ENCODE data around the gene PALM3. TPM values are rescaled to one million over a fixed set of nuclear protein-coding genes. Genes with fewer than 3 reads are reported as not detected.

The PALM3 gene
- total RNA-seq, 2 experiments from 2014 or later: 0.09 TPM; not detected in 1

DNA sequence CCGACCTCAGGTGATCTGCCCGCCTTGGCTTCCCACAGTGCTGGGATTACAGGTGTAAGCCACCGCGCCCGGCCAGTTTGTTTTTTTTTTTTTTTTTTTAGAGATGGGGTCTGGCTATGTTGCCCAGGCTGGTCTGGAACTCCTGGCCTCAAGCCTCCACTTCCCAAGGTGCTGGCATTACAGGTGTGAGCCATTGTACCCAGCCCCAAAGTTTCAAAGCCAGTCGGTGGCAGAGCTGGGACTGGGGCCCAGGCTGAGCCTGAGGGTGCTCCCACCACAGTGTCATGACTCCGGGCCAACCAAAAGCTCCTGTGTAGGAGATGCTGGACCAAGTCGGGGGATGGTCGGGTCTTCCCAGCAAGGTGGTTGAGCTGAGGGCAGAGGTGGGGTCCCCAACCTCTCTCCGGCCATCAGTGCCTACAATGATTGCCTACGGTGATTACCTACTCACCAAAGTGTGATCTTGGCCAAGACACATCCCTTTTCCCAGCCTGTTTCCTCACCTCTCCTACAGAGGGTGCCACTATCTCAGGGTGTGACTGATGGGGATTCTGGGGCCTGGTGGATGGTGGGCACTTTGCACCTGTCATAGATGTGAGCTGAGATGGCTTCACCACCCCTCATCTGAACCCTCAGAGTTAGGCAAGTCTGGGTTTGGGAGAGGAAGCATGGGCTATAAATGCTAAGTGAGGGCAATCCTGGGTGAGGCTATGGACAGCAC is 34.6 kb upstream of the PALM3 start:
- no peak overlapping the region for H3K27ac ChIP-seq (ENCODE audit: low read depth, low read length, poor library complexity, severe bottlenecking)
- no peak overlapping the region for H3K4me2 ChIP-seq (ENCODE audit: low read length)
- ChIA-PET CTCF (ENCODE audit: unreplicated experiment) (no interaction called here), POLR2A (interaction anchor here (1.6 kb wide), 1 partner anchor 19 kb away, joined by 4 read pairs; no protein-coding TSS in a partner anchor)
- H4K20me1 ChIP-seq (ENCODE audit: insufficient read depth, low read length): no peaks in the 10 kb centered on the region
- no peak for DNase-seq (ENCODE audit: low spot score)
- no peak for TF ChIP-seq EZH2phosphoT487 (IDR thresholded peaks at IDR 0.05; ENCODE audit: borderline replicate concordance, low read depth, low read length)
- TF ChIP-seq, protein P1, sequence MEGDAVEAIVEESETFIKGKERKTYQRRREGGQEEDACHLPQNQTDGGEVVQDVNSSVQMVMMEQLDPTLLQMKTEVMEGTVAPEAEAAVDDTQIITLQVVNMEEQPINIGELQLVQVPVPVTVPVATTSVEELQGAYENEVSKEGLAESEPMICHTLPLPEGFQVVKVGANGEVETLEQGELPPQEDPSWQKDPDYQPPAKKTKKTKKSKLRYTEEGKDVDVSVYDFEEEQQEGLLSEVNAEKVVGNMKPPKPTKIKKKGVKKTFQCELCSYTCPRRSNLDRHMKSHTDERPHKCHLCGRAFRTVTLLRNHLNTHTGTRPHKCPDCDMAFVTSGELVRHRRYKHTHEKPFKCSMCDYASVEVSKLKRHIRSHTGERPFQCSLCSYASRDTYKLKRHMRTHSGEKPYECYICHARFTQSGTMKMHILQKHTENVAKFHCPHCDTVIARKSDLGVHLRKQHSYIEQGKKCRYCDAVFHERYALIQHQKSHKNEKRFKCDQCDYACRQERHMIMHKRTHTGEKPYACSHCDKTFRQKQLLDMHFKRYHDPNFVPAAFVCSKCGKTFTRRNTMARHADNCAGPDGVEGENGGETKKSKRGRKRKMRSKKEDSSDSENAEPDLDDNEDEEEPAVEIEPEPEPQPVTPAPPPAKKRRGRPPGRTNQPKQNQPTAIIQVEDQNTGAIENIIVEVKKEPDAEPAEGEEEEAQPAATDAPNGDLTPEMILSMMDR (conservative IDR thresholded peaks at IDR 0.05; ENCODE audit: low read length): peak; percentile 47
- no peak overlapping the region for H2AFZ ChIP-seq (ENCODE audit: low read length)
- H3K4me1 ChIP-seq (ENCODE audit: insufficient read depth, low read length, poor library complexity, severe bottlenecking): peaks cover 8% of the 10 kb centered on the region
- H3K4me3 ChIP-seq (ENCODE audit: low read depth, low read length, poor library complexity, severe bottlenecking): no peak overlapping the region
- no peaks in the 10 kb centered on the region for H3K9me2 ChIP-seq (ENCODE audit: insufficient read depth, low read length)
- peaks cover 9% of the 10 kb centered on the region for H3K9me3 ChIP-seq (ENCODE audit: low read length)
- intact Hi-C loops (cut with micrococcal nuclease; ENCODE audit: unreplicated experiment): no loop called here
- H3K79me2 ChIP-seq (ENCODE audit: insufficient read depth, low read depth, low read length): no peaks in the 10 kb centered on the region
- BruUV-seq (replicated peaks): no TSS peak
- peaks cover 18% of the 10 kb centered on the region for H3K36me3 ChIP-seq (ENCODE audit: insufficient read depth, low read length)

- H4K20me1 ChIP-seq (ENCODE audit: insufficient read depth, low read length): no peaks in the 10 kb centered on the region
- TF ChIP-seq, protein P1 (conservative IDR thresholded peaks at IDR 0.05; ENCODE audit: low read length): no peak
- no peak for TF ChIP-seq EZH2phosphoT487 (IDR thresholded peaks at IDR 0.05; ENCODE audit: borderline replicate concordance, low read depth, low read length)
- no peak overlapping the region for H3K4me3 ChIP-seq (ENCODE audit: low read depth, low read length, poor library complexity, severe bottlenecking)
- H3K4me2 ChIP-seq (ENCODE audit: low read length): no peak overlapping the region
- ChIA-PET POLR2A (no interaction called here), CTCF (ENCODE audit: unreplicated experiment) (no interaction called here)
- intact Hi-C loops (cut with micrococcal nuclease; ENCODE audit: unreplicated experiment): no loop called here
- no peak overlapping the region for H2AFZ ChIP-seq (ENCODE audit: low read length)
- peaks cover 9% of the 10 kb centered on the region for H3K9me3 ChIP-seq (ENCODE audit: low read length)
- BruUV-seq (replicated peaks): no TSS peak
- H3K36me3 ChIP-seq (ENCODE audit: insufficient read depth, low read length): peaks cover 18% of the 10 kb centered on the region
- DNase-seq (ENCODE audit: low spot score): no peak
- no peaks in the 10 kb centered on the region for H3K79me2 ChIP-seq (ENCODE audit: insufficient read depth, low read depth, low read length)
- no peak overlapping the region for H3K27ac ChIP-seq (ENCODE audit: low read depth, low read length, poor library complexity, severe bottlenecking)
- peaks cover 8% of the 10 kb centered on the region for H3K4me1 ChIP-seq (ENCODE audit: insufficient read depth, low read length, poor library complexity, severe bottlenecking)
- no peaks in the 10 kb centered on the region for H3K9me2 ChIP-seq (ENCODE audit: insufficient read depth, low read length)
Measured at GRCh38 chr19:14094854-14095253, 33.0 kb upstream of the PALM3 start.

- intact Hi-C loops (cut with micrococcal nuclease; ENCODE audit: unreplicated experiment): no loop called here
- H3K27ac ChIP-seq (ENCODE audit: low read depth, low read length, poor library complexity, severe bottlenecking): no peak overlapping the region
- POLR2A ChIA-PET: no interaction called here
- no TSS peak for BruUV-seq (replicated peaks)
- peaks cover 9% of the 10 kb centered on the region for H3K9me3 ChIP-seq (ENCODE audit: low read length)
- no peak overlapping the region for H2AFZ ChIP-seq (ENCODE audit: low read length)
- no peaks in the 10 kb centered on the region for H3K9me2 ChIP-seq (ENCODE audit: insufficient read depth, low read length)
- H3K36me3 ChIP-seq (ENCODE audit: insufficient read depth, low read length): peaks cover 27% of the 10 kb centered on the region
- H3K4me2 ChIP-seq (ENCODE audit: low read length): no peak overlapping the region
- no peak overlapping the region for H3K4me3 ChIP-seq (ENCODE audit: low read depth, low read length, poor library complexity, severe bottlenecking)
- peaks cover 9% of the 10 kb centered on the region; the same call in 1 of the 2 replicates for H4K20me1 ChIP-seq (ENCODE audit: insufficient read depth, low read length)
- peaks cover 12% of the 10 kb centered on the region; the same call in 1 of the 2 replicates for H3K79me2 ChIP-seq (ENCODE audit: insufficient read depth, low read depth, low read length)
- DNase-seq (ENCODE audit: low spot score): no peak
- CTCF ChIA-PET (ENCODE audit: unreplicated experiment): no interaction called here
- H3K4me1 ChIP-seq (ENCODE audit: insufficient read depth, low read length, poor library complexity, severe bottlenecking): peaks cover 20% of the 10 kb centered on the region
- TF ChIP-seq EZH2phosphoT487 (IDR thresholded peaks at IDR 0.05; ENCODE audit: borderline replicate concordance, low read depth, low read length): no peak
- TF ChIP-seq, protein P1 (conservative IDR thresholded peaks at IDR 0.05; ENCODE audit: low read length): no peak
Measured at GRCh38 chr19:14093117-14093823, 31.4 kb upstream of the PALM3 start.

Data from OCI-LY7 (cell line).